HG02610 (cell line): ENCODE data around the gene FGF8.
A peak's percentile ranks its signal among the peaks of the same experiment; 100 is the strongest.
"Not testable (repeated sequence)": the region's sequence is repeated elsewhere in the genome, so short reads cannot be mapped to it uniquely, and the experiment has no call there.

Source experiments
- ATAC-seq: cut with Tn5 transposase; IDR thresholded peaks from one replicate; pipeline ENCODE4 v1.9.1; 2021; ENCODE audit warnings: mild to moderate bottlenecking, moderate library complexity; ENCODE audit not compliant: unreplicated experiment

Gene FGF8, protein sequence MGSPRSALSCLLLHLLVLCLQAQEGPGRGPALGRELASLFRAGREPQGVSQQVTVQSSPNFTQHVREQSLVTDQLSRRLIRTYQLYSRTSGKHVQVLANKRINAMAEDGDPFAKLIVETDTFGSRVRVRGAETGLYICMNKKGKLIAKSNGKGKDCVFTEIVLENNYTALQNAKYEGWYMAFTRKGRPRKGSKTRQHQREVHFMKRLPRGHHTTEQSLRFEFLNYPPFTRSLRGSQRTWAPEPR

DNA sequence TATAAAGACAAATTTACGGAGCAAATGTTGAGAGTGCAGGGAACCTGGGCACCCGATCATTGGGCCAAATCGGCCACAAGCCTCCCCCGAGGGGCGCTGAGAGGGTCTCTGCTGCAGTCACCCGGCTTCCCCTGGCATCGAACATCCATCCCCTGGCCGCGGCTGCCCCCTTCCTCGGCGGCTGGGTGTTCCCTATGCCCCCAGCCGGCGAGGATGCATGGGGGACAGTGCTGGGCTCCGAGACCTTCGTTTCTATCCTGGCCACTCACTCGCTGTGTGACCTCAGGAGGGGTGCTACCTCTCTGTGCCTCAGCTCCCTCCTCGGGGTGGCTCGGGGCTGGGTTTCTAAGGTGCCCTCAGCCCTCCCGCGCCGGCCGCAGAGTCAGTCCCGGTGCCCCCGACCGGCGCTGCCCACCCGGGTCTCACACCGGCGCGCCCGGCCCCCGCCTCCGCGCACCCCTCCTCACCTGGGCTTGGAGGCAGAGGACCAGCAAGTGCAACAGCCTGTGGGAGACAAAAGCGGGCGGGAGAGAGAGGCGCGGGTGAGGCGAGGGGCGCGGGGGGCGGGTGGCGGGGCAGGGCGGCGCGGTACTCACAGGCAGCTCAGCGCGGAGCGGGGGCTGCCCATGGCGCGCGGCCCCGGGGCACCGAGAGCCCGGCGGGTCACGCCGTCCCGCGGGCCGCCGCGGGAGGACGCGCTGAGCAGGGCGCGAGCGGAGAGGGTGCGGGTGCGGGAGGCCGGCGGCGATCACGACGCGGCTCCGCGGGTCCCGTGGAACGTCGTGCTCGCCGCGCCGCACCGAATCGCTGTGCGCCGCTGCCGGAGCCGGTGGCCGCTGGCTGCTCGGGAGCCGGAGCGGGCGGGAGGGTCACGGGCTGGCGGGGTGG lies at the start of gene FGF8:
TSS of gene FGF8 (minus strand) at position 842 of the 888 bp plus-strand sequence. CDS start at position 628, 214 bp downstream.
- no peak for ATAC-seq

DNA sequence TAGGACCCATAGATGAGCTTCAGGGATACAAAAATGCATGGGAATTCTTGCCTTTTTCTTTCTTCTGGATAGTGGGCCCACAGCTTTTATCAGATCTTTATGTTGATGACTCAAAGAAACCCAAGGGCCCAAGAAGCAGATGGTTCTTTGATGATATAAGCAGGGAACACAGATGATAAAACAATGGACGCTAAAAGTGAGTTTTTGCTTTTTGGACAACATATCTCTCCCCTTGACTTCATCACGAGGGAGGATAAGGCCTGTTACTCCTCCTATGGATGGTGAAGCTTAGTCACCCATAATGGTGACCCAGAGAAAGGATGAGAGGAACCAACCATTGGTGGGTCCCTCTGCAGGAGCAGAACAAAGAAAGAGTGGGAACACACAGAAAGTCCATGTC lies 48.8 kb upstream of the FGF8 start:
- no peak for ATAC-seq

DNA sequence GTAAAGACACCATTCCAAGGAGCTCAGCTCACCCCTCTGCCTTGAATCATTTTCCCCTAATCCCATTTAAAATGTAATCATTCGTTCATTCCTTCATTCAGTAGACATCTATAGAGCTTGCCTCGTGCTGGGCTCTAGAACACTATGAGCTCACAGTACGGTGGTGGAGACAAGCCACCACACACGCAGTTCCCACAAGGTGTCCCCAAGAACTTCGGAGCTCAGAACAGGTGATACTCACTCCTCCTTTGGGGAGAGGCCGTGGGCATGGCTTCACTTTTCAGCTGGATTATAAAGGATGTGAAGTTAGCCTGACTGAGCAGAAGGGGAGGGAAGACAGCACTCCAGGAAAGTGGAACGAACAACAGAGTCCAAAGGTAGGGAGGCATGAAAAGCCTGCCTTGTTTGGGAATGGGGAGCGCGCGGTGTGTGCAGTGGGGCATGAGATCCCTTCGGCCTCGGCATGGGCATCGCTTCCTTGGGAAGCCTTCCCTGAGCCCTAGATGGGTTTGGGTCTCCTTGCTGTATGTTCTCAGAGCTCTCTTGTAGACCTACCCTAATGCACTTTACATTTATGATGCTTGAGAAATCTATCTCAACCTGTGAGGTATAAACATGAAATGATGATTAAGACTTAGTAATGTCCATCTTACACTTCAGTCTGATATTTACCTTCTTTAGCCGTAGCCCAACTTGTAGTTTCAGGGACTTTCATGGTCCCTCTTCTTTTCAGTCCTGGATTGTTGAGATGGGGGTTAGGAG lies 43.1 kb upstream of the FGF8 start:
- ATAC-seq, result peak; percentile 16

DNA sequence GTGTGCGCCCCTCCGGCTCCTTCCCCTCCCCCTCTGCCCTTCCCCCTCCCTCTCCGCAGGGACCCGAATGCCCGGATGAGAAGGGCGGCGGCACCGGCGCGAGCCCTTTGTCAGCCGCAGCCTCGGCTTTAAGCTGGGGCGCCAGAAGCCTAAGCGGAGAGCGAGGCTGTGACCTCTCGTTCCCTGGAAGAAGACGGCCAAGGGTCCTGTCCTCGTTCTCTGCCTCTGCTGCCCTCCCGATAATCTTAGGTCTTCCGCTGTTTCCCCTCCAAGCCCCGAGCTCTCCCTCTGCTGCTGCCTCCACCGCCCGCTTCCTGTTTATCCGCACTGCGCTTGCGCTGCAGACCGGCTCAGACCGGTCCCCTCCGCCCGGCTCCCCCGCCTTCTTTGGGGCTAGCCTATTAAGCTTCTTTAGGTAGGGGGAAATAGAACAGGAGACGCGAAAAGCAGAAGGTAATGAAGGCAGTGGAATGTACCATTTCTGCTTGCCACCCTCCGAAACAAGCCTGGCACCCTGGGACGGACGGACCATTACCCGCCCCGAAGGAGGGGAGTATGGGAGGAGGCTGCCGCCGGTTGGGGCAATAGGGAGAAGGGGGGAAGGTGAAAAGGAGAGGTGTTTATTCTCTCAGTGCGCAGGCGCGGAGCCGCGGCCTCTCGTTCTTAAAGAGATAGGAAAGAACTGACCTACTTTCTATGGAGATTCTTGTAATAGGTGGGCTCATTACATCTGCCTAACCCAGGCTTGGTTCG lies 42.4 kb upstream of the FGF8 start, which contains the start of gene OGA:
TSS of gene OGA (minus strand) at position 326 of the 753 bp plus-strand sequence. CDS start 422 bp downstream, outside the sequence.
- ATAC-seq, result peak; percentile 87

DNA sequence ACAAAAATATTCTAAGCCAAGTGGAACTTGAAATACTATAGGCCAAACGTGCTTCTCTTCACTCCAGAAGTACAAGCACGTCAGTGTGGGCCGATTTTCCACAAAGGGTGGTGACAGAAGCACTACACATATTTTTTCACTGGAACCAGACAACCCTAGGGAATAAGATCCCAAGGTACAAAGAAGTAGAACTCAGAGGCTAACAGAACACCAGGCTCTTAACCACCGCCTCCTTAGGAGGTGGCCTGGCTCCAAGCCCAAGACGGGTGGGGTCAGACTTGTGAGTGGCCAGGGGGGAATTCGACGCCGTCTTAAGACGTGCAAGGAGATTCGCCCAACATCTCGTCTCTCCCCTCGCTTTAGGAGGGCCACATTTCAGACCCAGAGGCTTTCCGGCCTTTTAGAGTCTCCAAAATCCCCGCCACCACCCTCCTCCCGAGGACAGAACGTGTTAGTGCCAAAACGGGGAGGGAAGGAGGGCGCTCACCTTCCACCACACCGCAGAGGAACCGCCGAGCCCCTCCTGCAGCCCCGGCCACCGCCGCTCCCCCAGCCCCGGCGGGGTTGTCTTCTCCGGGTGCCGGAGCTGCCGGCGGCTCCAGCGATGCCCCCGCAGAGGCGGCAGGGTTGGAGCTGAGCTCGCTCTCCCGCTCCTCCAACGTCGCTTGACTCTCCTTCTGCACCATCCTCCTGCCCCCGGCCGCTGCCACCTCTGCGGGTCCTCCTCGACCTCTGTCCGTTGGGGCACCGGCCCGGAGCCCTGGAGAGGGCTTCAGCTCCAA lies 41.6 kb upstream of the FGF8 start:
- ATAC-seq, result no peak

DNA sequence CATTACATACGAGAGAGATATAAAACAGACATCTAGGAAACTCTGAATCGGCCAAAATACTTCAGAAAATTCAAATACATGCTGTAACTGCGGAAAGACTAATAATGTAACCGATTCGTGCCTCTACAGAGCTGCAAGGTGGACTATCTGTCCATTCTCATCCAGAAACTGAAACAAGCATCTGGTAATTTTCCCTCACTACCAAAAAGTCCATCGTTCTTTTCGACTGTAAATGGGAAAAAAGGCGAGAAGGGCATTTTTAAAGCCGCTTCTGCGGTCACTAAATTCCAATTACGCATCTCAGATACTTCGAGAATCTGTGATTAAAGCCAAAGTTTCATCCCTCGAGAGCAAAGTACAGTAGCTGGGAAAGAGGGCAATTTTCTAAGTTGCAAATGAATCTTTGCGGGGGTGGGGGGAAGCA lies 41.0 kb upstream of the FGF8 start:
- ATAC-seq, result no peak

DNA sequence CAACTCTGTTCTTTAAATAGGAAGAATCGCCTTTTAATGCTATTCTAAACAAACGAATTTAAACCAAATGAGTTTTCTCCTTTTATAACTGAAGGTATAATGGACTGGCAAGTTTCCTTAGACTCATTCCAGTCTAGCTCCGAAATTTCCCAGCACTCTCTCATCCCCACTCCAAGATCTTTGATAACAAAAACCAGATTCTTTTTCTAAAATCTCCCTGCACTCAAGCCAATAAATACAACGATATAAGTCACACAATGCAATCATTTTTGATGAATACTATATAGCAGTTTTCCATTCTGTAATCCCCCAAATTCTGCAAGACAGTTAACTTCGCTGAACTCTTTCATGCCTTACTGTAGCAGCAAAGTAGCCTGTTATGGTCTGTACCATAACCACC lies 40.5 kb upstream of the FGF8 start:
- ATAC-seq, result no peak

DNA sequence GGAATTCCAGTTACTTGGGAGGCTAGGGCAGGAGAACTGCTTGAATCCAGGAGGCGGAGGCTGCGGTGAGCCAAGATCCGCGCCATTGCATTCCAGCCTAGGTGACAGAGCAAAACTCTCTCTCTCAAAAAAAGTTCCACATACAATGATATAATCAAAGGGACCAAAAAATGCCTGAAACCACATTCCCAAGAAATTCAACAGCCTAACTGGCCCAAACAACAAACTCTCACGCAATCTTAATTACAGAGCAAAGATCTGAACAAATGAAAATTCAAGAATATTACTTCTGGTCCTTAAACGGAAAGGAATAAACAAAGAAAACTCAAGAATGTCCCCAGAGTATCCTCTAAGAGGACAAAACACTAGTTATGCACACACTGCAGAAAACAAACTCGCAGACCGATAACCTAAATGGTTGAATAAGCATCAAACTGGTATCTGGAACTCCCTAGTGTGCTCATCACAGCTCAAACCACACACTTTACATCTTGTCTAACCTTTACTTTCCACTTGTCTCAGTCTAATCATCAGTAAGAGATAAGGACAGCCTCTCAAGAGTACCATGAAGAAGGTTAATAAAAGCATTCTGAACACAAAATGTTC lies 38.7 kb upstream of the FGF8 start:
- peak; percentile 39 for ATAC-seq

DNA sequence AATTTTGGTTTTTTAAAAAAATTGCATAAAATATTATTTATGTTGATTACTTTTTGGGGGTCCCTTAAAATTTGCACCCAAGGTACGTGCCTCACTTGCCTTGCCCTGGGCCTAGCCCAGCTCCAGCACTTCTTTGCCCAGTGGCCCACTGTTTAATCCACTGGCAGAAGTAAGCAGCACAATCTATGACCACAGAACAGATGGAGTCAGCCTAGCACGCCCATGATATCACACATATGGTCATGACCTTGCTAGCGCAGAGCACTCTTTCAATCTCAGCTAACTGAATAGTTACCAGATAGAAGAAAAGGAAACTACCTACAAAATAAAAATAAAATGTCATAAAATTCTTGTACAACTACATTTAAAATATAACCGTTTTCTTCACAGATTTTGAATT lies 36.7 kb upstream of the FGF8 start:
- no peak for ATAC-seq

DNA sequence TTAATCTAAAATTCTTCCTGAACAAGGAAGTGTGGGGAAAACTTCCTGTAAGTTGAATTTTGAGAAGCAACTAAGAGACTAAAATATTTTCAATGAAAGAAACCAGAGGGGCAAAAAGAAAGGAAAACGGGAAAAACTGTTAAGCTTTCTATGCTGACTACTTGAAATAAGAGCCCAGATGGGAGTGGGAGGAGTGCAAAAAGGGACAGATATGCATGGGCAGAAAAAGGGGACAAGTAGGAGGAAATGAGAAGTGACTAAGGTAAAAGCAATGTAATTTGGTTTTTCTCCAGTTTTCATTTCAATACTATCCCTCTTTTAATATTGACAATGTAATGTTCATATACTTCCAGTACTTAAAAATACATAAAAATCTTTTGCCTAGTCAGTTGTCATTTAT lies 31.2 kb upstream of the FGF8 start:
- no peak for ATAC-seq

DNA sequence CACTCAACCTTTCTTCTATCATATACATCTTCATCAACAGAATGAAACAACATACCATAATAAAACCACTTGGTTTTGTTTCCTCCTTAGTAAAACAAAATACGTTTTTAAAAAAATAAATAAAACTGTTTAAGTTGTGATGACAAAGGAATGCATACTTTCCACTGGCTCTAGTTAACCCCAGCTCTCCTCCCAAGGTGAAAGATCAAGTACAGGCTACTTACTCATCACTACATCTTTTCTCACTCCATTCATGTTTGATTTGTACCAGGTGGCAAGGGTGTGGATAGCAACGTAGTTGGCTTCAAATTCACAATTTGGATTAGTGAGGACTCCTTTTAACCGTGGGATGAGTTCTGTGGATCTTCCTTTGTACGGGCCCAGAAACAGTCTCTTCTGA lies 27.6 kb upstream of the FGF8 start:
- ATAC-seq, result no peak

DNA sequence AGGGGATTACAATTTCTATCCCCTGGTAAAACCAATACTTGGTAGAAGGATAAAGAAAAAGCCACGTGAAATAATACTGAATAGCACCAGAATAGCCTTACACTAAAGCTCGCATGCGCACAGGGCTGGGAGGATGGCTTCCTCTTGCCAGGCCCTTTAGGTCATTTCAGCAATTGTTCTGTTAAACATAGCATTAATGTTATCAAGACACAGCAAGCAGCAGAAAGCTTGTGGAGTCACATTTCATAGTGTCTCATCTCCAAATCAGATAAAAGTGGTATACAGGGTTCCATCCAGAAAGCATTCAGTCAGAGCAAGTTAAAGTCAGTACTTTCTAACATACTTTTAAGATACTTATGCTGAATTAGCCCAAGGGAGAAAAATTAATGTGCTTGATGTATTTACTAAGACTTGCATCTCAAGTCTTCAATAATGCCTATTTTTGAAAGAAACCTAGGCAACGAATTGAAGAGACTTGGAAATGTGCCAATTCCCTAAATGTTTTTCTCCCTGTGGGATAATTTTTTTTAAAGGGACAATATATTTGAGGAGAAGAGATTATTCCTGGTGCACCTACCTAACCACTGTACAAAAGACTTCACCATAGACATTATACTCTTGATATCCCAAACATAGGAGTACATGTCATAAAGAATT lies 21.6 kb upstream of the FGF8 start:
- no peak for ATAC-seq

DNA sequence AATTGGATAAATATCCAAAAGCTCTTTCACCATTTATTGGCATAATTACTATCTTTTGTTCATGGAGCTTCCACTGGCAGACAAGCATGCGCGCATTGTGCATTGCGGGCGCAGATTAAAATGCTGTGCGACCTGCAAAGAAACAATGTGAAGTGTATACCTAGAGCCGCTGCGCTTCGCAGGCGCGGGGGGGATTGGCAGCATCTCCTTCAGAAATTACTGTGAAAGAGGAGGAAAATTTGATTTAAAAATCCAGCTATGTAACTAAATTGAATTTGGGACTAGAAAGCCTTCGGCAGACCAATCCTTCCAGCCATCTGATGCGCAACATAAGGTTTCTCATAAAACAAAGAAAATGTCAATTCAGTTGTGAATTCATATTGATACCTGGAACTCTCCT lies 17.6 kb upstream of the FGF8 start:
- ATAC-seq, result no peak

DNA sequence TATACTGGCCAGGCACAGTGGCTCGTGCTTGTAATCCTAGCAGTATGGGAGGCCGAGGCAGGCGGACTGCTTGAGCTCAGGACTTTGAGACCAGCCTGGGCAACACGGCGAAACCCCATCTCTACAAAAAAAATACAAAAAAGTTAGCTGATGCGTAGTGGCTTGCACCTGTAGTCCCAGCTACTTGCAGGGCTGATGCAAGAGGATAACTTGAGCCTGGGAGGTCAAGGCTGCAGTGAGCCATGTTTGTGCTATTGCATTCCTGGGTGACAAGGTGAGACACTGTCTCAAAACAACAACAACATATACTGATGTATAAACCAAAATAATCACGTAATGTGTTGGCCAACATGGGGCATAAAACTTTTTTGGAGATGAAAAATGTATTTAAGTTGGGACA lies 13.8 kb upstream of the FGF8 start:
- ATAC-seq, result no peak

DNA sequence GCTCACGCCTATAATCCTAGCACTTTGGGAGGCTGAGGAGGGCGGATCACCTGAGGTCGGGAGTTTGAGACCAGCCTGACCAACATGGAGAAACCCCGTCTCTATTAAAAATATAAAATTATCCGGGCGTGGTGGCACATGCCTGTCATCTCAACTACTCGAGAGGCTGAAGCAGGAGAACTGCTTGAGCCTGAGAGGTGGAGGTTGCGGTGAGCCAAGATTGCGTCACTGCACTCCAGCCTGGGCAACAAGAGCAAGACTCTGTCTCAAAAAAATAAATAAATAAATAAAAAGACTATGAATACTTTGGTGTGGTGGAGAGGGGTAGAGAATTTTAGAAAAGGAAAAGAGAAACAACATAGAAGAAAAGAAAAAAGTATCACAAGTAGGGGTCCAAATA lies 13.3 kb upstream of the FGF8 start:
- ATAC-seq, result not testable (repeated sequence)

DNA sequence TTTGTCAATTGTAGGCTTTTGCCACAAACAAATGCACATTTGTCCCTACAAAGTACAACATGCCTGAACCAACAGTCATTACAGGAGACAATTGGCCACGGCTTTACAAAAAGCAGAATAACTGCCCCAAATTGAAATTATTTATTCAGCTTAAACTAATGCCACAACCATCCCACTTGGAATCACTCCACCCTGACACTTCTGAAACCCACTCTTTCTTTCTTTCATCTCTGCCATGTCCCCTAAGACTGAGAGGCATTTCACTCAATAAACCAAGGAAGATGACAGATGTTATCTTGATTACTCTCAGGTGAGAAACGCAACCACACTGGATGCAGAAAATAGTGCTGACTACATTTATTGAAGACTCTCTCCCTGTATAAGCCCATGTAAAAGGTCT lies 9.9 kb upstream of the FGF8 start:
- no peak for ATAC-seq

DNA sequence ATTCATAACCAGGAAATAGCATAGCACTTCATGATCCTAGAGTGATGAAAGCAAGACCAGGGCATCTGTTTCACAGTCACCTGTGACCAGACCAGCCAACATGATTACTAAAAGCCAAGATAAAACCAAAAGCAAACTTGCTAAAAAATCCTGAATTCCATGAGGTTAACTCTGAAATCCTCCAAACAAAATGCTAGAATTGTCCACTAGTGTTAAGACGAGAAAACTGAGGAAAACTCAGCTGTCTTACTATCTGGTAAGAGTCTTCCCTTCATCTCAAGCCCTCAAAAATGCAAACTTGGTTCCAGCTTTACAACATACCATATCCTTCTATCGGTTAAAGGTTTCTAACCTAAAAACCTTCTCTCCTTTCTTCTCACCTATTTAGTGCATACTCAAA lies 8.6 kb upstream of the FGF8 start:
- no peak for ATAC-seq

DNA sequence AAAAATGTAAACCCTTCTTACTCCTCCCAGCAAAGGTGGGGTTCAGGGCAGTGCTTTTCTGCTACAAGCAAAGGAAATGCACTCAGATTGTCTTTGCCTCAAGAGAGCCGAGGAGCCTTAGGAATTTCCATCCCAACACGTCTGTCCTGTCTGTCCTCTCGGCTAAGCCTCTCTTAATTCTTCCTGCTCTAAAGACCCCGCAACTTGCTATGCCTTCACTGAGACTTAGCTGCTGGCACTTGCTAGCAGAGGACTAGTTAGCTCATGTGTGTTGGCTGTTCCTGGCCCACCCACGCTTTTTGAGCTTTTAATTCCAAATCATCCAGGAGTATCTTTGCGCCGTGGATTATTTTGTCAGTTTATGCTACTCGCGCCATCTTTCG lies 7.8 kb upstream of the FGF8 start:
- ATAC-seq, result no peak
